ENCODE measurements around the gene ZSCAN9. TPM values are rescaled to one million over a fixed set of nuclear protein-coding genes. Genes with fewer than 3 reads are reported as not detected.

Gene ZSCAN9
- total and polyA plus RNA-seq, 9 of the 15 experiments (the other 6 are each of a cell fraction or from before 2014, with no cell fraction given): 18.8 to 48.9 (median 28.7) TPM

DNA sequence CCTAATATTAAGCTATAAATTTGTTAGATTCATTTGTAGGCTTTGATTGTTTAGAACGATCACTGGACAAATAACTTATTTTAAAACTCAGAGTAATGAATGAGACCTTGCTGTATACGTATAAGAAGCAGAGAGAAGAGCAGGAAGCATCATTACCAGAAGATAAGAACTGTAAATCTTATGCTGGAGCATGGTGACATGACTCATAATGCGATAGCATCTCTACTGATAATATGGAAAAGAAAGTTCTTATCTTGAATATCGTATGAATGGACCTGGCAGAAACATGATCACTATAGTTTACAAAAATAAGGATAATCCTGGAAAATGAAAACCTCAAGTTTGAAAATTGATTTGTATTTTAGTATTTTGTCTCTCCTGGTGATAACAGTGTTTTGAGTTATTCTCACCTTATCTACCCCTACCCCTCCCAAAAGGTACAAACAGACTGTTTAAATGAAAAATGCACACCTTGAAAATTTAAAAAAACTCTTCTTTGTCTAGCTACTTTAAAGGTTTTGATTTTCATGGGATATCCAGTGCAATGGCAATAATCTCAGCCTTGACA is 39.8 kb downstream of the ZSCAN9 start (continued):
- TF ChIP-seq RCOR1 (IDR thresholded peaks at IDR 0.05; ENCODE audit: borderline replicate concordance in 1 of 2, low read depth in 2 of 2, low read length in 2 of 2): peak in 1 of 2 experiments; percentile 76; a peak in 2 of 4 replicates
- no peak for TF ChIP-seq KAT7 (CRISPR knock-in tag; IDR thresholded peaks at IDR 0.05; ENCODE audit: borderline replicate concordance)

DNA sequence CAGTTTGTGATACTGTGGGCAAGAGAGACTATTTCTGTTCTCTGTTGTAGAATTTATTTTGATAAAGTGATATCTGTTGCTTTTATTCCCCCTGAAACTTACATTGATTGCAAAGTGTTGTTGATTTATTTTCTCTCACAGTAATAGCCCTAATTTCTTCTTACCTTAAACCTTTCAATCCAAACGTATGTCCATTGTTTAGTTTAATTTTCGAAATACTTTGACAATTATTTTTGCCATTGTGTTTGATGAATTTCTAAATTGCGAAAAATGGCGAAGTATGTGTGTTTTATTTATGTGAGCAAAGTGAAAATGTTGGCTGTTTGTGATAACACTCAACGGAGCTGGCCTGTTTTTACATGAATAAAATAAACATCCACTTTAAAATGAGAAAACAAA is 41.5 kb downstream of the ZSCAN9 start:
- H3K4me3 ChIP-seq: peak overlapping the region; percentile 61
- in situ Hi-C loops (cut with MboI) (no loop called here), intact Hi-C loops (cut with micrococcal nuclease) (loop anchor here (5.0 kb wide), 2 partner anchors 86 to 129 kb away; no protein-coding TSS in a partner anchor)
- DNase-seq (ENCODE audit: extremely low read depth in 1 of 4, low spot score in 3 of 4) (no peak), FAIRE-seq (peak; percentile 6), ATAC-seq (no peak)
- BruUV-seq (replicated peaks): TSS peak; percentile 83
- peak overlapping the region; percentile 92 for H2AFZ ChIP-seq (ENCODE audit: low read depth, low read length)
- H3K79me2 ChIP-seq (ENCODE audit: control insufficient read depth, insufficient read depth, low read length): peaks cover 29% of the 10 kb centered on the region
- H3K4me1 ChIP-seq (replicated peaks in 1 of 2; ENCODE audit: control insufficient read depth in 2 of 2, insufficient read depth in 2 of 2, low read length in 2 of 2): peaks cover 7 to 26% of the 10 kb centered on the region in 2 experiments
- ChIA-PET CTCF (ENCODE audit: low intra/inter-chr PET ratio) (no interaction called here), POLR2A (interaction anchor here (0.7 to 6.5 kb wide), 19 partner anchors 9 to 223 kb away, joined by 3 to 73 read pairs (median 5); partner anchors contain the start of genes PGBD1, ZKSCAN3, ZKSCAN4 and ZSCAN31)
- no peaks in the 10 kb centered on the region for H3K27me3 ChIP-seq (ENCODE audit: control insufficient read depth in 2 of 2, insufficient read depth in 2 of 2, low read length in 2 of 2)
- 1% methylated on average over 5 of the region's 5 CpGs for WGBS (ENCODE audit: insufficient coverage, low coverage, missing lambda C conversion rate)
- no peaks in the 10 kb centered on the region for H3K9me1 ChIP-seq (ENCODE audit: control insufficient read depth, insufficient read depth, low read length)
- no peaks in the 10 kb centered on the region; the same call in 1 of the 2 replicates for H3K9me3 ChIP-seq (replicated peaks; ENCODE audit: control insufficient read depth, insufficient read depth, low read depth, low read length)
- no peaks in the 10 kb centered on the region; the same call in 2 of the 3 replicates for H3K36me3 ChIP-seq (ENCODE audit: control insufficient read depth, insufficient read depth, low read length)
- peak overlapping the region; percentile 78 for H3K27ac ChIP-seq (ENCODE audit: extremely low read depth, low read depth, low read length)
- H3K4me2 ChIP-seq (ENCODE audit: insufficient read depth, low read length): peak overlapping the region; percentile 88
- no peaks in the 10 kb centered on the region for H4K20me1 ChIP-seq (replicated peaks; ENCODE audit: control insufficient read depth, insufficient read depth, low read length)
- H3K9ac ChIP-seq (ENCODE audit: insufficient read depth in 1 of 2, low read depth in 2 of 2, low read length in 2 of 2): peak overlapping the region; percentile 75 to 94
- TF ChIP-seq TAL1 (IDR thresholded peaks at IDR 0.05) (0 out of 2 replicates have a peak, but pooled peaks have one; percentile 8), ZBTB8A (IDR thresholded peaks at IDR 0.05; ENCODE audit: partially characterized antibody) (peak; percentile 67), GATAD2B (IDR thresholded peaks at IDR 0.05; ENCODE audit: borderline replicate concordance) (0 out of 2 replicates have a peak, but pooled peaks have one; percentile 63), ARNT (IDR thresholded peaks at IDR 0.05) (0 out of 4 replicates have a peak, but pooled peaks of 1 of the 2 experiments have one; percentile 42), RFX1 (IDR thresholded peaks at IDR 0.05) (0 out of 2 replicates have a peak, but pooled peaks have one; percentile 10)
- TF ChIP-seq, protein P1, sequence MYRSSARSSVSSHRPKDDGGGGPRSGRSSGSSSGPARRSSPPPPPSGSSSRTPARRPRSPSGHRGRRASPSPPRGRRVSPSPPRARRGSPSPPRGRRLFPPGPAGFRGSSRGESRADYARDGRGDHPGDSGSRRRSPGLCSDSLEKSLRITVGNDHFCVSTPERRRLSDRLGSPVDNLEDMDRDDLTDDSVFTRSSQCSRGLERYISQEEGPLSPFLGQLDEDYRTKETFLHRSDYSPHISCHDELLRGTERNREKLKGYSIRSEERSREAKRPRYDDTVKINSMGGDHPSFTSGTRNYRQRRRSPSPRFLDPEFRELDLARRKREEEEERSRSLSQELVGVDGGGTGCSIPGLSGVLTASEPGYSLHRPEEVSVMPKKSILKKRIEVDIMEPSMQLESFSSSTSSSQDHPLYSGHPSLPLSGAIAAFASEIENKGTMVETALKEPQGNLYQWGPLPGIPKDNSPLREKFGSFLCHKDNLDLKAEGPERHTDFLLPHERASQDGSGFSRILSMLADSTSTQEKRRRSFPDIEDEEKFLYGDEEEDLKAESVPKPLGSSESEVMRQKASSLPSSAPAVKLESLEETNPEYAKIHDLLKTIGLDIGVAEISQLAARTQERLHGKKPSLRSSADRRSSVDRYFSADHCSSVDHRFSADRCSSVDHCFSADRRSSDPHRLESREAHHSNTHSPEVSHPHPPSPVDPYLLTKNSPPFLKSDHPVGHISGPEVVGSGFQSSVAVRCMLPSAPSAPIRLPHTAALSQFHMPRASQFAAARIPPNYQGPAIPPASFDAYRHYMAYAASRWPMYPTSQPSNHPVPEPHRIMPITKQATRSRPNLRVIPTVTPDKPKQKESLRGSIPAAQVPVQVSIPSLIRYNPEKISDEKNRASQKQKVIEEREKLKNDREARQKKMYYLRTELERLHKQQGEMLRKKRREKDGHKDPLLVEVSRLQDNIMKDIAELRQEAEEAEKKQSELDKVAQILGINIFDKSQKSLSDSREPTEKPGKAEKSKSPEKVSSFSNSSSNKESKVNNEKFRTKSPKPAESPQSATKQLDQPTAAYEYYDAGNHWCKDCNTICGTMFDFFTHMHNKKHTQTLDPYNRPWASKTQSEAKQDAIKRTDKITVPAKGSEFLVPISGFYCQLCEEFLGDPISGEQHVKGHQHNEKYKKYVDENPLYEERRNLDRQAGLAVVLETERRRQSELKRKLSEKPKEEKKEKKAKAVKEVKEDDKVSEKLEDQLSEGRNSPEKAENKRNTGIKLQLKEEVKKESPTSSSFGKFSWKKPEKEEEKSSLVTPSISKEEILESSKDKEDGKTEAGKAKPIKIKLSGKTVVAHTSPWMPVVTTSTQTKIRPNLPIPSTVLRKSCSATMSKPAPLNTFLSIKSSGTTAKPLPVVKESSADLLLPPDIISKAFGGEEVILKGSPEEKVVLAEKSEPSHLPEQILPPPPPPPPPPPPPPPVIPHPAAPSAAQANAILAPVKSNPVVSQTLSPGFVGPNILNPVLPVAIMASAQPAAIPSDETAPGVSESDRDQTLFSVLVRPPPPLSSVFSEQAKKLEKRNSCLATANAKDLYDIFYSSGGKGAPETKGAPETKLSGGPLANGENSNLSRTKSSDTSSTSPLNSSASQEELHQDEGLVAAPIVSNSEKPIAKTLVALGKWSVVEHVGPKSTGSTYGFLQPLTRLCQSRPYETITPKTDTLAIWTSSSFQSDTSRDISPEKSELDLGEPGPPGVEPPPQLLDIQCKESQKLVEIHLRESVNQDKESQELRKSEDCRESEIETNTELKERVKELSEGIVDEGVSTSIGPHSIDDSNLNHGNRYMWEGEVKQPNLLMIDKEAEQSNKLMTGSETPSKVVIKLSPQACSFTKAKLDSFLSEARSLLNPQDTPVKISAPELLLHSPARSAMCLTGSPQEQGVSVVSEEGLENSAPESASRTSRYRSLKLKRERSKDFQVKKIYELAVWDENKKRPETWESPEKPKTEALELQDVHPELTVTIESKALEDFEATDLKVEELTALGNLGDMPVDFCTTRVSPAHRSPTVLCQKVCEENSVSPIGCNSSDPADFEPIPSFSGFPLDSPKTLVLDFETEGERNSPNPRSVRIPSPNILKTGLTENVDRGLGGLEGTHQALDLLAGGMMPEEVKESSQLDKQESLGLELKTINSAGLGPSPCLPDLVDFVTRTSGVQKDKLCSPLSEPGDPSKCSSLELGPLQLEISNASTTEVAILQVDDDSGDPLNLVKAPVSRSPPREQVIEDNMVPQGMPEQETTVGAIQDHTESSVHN (IDR thresholded peaks at IDR 0.05; ENCODE audit: borderline replicate concordance in 1 of 2, low read depth in 1 of 2): peak in 1 of 2 experiments; percentile 51; a peak in 1 of 4 replicates
- TF ChIP-seq, protein P2, sequence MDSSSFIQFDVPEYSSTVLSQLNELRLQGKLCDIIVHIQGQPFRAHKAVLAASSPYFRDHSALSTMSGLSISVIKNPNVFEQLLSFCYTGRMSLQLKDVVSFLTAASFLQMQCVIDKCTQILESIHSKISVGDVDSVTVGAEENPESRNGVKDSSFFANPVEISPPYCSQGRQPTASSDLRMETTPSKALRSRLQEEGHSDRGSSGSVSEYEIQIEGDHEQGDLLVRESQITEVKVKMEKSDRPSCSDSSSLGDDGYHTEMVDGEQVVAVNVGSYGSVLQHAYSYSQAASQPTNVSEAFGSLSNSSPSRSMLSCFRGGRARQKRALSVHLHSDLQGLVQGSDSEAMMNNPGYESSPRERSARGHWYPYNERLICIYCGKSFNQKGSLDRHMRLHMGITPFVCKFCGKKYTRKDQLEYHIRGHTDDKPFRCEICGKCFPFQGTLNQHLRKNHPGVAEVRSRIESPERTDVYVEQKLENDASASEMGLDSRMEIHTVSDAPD (CRISPR knock-in tag; IDR thresholded peaks at IDR 0.05): no peak

All from K562 (cell line).